HCT116 (cell line): Measurements from ENCODE around the gene DRD4. TPM values are rescaled to one million over a fixed set of nuclear protein-coding genes. Genes with fewer than 3 reads are reported as not detected.
A peak's percentile ranks its signal among the peaks of the same experiment; 100 is the strongest.

ENCODE experiments used
- ATAC-seq: fragments of 200-7000 bp; cut with Tn5 transposase; 2 replicates; pipeline ENCODE4 v1.9.1; 2020; ENCODE audit warnings: mild to moderate bottlenecking, moderate library complexity
- BruUV-seq: library from RNA; stranded (reverse); fragments of 400-500 nt; replicated peaks from 2 replicates; lab custom pipeline; 2021; lab: Mats Ljungman, UMichigan
- CTCF ChIA-PET: fragments of 300-600 bp; sonication (Branson Sonifier 250); formaldehyde crosslinking; loops from one replicate; lab custom pipeline; 2021; ENCODE audit warnings: antibody characterized with exemption; lab: Charles Lee
- POLR2A ChIA-PET: fragments of 300-600, 350-600 bp; sonication (Branson Sonifier 250); formaldehyde crosslinking; loops from one replicate; lab custom pipeline; 2021; ENCODE audit warnings: antibody characterized with exemption; lab: Charles Lee
- RAD21 ChIA-PET, 2 experiments: fragments of 300-600 bp; sonication (Branson Sonifier 250); formaldehyde crosslinking; loops; one replicate each; lab custom pipeline; 2023; ENCODE audit warnings: low total read pairs in 2 of 2; ENCODE audit not compliant: uncharacterized antibody in 2 of 2, unreplicated experiment in 2 of 2, low non-redundant PET in 1 of 2; lab: Charles Lee
- DNase-seq: peaks from one replicate; pipeline ENCODE4 v3.0.0-alpha.2; 2010; ENCODE audit warnings: low read depth, low spot score
- H2AFZ ChIP-seq: fragments of 200-600 bp; shearing (Covaris generic), sonication (generic); 2 replicates; pipeline ENCODE4 v1.6.1; 2017; ENCODE audit warnings: low read depth, mixed run types, mixed read lengths, antibody characterized with exemption, low read length; ENCODE audit not compliant: poor library complexity, severe bottlenecking
- H3K27ac ChIP-seq: 2 replicates; pipeline ENCODE4 v1.5.1; 2012; ENCODE audit warnings: low read depth, low read length
- H3K27me3 ChIP-seq: fragments of 200-600 bp; sonication (generic); 2 replicates; pipeline ENCODE4 v1.6.1; 2016; ENCODE audit warnings: mixed run types, low read length, mixed read lengths; ENCODE audit not compliant: insufficient read depth
- H3K36me3 ChIP-seq, 2 experiments: fragments of 200-500 bp in 1 of 2; fragments of 200-600 bp in 1 of 2; sonication (Bioruptor generic) in 1 of 2; sonication (generic) in 1 of 2; 2 replicates each; pipeline versions ENCODE4 v1.5.1 to v1.6.1; 2014 to 2016; ENCODE audit warnings: low read length in 2 of 2, inconsistent platforms in 1 of 2, mixed read lengths in 1 of 2, mixed run types in 1 of 2; ENCODE audit not compliant: insufficient read depth in 2 of 2, control insufficient read depth in 1 of 2
- H3K4me1 ChIP-seq, 2 experiments: fragments of 200-600 bp in 1 of 2; sonication (generic) in 1 of 2; 2 replicates each; pipeline versions ENCODE4 v1.5.1 to v1.6.1; 2012 to 2017; ENCODE audit warnings: low read length in 2 of 2, inconsistent platforms in 1 of 2, mild to moderate bottlenecking in 1 of 2, mixed read lengths in 1 of 2, mixed run types in 1 of 2, moderate library complexity in 1 of 2; ENCODE audit not compliant: insufficient read depth in 2 of 2, control insufficient read depth in 1 of 2
- H3K4me2 ChIP-seq: fragments of 200-600 bp; sonication (generic); 2 replicates; pipeline ENCODE4 v1.6.1; 2017; ENCODE audit warnings: mixed run types, low read length, mixed read lengths
- H3K4me3 ChIP-seq, 2 experiments: fragments of 200-600 bp in 1 of 2; sonication (generic) in 1 of 2; replicated peaks in 1 of 2; 2 replicates each; pipeline ENCODE4 v1.5.1; 2011 to 2016; ENCODE audit warnings: low read length in 2 of 2, control low read depth in 1 of 2, low read depth in 1 of 2, mild to moderate bottlenecking in 1 of 2, mixed read lengths in 1 of 2, mixed run types in 1 of 2
- H3K79me2 ChIP-seq: fragments of 200-600 bp; sonication (generic); 2 replicates; pipeline ENCODE4 v1.6.1; 2017; ENCODE audit warnings: mild to moderate bottlenecking, mixed run types, low read length, moderate library complexity, mixed read lengths; ENCODE audit not compliant: insufficient read depth
- H3K9ac ChIP-seq: fragments of 200-600 bp; sonication (generic); 2 replicates; pipeline ENCODE4 v1.6.1; 2016; ENCODE audit warnings: low read length, mixed read lengths
- H3K9me2 ChIP-seq: fragments of 200-600 bp; sonication (generic), shearing (Covaris generic); 2 replicates; pipeline ENCODE4 v1.6.1; 2017; ENCODE audit warnings: mixed run types, mild to moderate bottlenecking, moderate library complexity; ENCODE audit not compliant: insufficient read depth
- H3K9me3 ChIP-seq, 2 experiments: fragments of 200-500 bp in 1 of 2; fragments of 200-600 bp in 1 of 2; sonication (Bioruptor generic) in 1 of 2; sonication (generic) in 1 of 2; 2 replicates each; pipeline ENCODE4 v1.6.1; 2014 to 2017; ENCODE audit warnings: low read length in 2 of 2, mixed read lengths in 2 of 2, inconsistent platforms in 1 of 2, low read depth in 1 of 2, mild to moderate bottlenecking in 1 of 2, mixed run types in 1 of 2, moderate library complexity in 1 of 2; ENCODE audit not compliant: control insufficient read depth in 1 of 2, insufficient read depth in 1 of 2
- H4K20me1 ChIP-seq: fragments of 200-600 bp; sonication (generic), shearing (Covaris generic); 2 replicates; pipeline ENCODE4 v1.6.1; 2017; ENCODE audit warnings: mixed run types, mild to moderate bottlenecking, moderate library complexity; ENCODE audit not compliant: insufficient read depth
- CBX3 ChIP-seq: IDR thresholded peaks from 2 replicates; pipeline ENCODE4 v1.6.1; 2012; ENCODE audit warnings: low read depth
- EGR1 ChIP-seq: IDR thresholded peaks from 2 replicates; pipeline ENCODE4 v1.6.1; 2012; ENCODE audit warnings: low read depth
- EZH2phosphoT487 ChIP-seq: fragments of 200-600 bp; IDR thresholded peaks from 2 replicates; pipeline ENCODE4 v1.6.1; 2018; ENCODE audit warnings: antibody characterized with exemption, borderline replicate concordance
- JUND ChIP-seq: IDR thresholded peaks from 2 replicates; pipeline ENCODE4 v1.6.1; 2012
- SIN3A ChIP-seq: IDR thresholded peaks from 2 replicates; pipeline ENCODE4 v1.6.1; 2012; ENCODE audit warnings: low read depth
- SRF ChIP-seq: IDR thresholded peaks from 2 replicates; pipeline ENCODE4 v1.6.1; 2012; ENCODE audit warnings: low read depth
- ZBTB33 ChIP-seq: IDR thresholded peaks from 2 replicates; pipeline ENCODE4 v1.6.1; 2011; ENCODE audit warnings: mild to moderate bottlenecking, low read length, moderate library complexity; ENCODE audit not compliant: insufficient replicate concordance; ENCODE audit errors: extremely low read depth
- intact Hi-C: fragments of 100-400 bp; cut with micrococcal nuclease; formaldehyde crosslinking; loops from 2 replicates; pipeline ENCODE4 v1.10.0; 2022
- total RNA-seq: library from RNA; stranded (reverse); gene quantifications from one replicate; pipeline ENCODE4 v1.2.1, GENCODE V29; 2021; ENCODE audit not compliant: unreplicated experiment
- TF ChIP-seq, protein P1 (sequence below): IDR thresholded peaks from 2 replicates; pipeline ENCODE4 v1.6.1; 2012; ENCODE audit warnings: low read depth

The DRD4 gene
- total RNA-seq, 1 experiment from 2014 or later = 2.4 TPM

GRCh38 chr11:628056-628455 lies 9.0 kb upstream of the DRD4 start:
- ChIA-PET CTCF (no interaction called here), POLR2A (no interaction called here), RAD21 (no interaction called here)
- Histone ChIP-seq H3K4me1 (peaks cover 0 to 28% of the 10 kb centered on the region in 2 experiments; a peak in 2 of 4 replicates), H4K20me1 (no peaks in the 10 kb centered on the region), H3K9me3 (no peaks in the 10 kb centered on the region), H2AFZ (no peak overlapping the region), H3K79me2 (no peaks in the 10 kb centered on the region), H3K36me3 (no peaks in the 10 kb centered on the region), H3K4me2 (peak overlapping the region; percentile 21; the same call in 1 of the 2 replicates), H3K27ac (no peak overlapping the region), H3K9ac (no peak overlapping the region)
- no peak for ATAC-seq
- intact Hi-C loops = no loop called here
- DNase-seq = no peak
- TF ChIP-seq CBX3 (no peak), SIN3A (no peak), EGR1 (no peak), SRF (no peak), EZH2phosphoT487 (no peak), JUND (no peak), ZBTB33 (no peak)
- TF ChIP-seq, protein P1, sequence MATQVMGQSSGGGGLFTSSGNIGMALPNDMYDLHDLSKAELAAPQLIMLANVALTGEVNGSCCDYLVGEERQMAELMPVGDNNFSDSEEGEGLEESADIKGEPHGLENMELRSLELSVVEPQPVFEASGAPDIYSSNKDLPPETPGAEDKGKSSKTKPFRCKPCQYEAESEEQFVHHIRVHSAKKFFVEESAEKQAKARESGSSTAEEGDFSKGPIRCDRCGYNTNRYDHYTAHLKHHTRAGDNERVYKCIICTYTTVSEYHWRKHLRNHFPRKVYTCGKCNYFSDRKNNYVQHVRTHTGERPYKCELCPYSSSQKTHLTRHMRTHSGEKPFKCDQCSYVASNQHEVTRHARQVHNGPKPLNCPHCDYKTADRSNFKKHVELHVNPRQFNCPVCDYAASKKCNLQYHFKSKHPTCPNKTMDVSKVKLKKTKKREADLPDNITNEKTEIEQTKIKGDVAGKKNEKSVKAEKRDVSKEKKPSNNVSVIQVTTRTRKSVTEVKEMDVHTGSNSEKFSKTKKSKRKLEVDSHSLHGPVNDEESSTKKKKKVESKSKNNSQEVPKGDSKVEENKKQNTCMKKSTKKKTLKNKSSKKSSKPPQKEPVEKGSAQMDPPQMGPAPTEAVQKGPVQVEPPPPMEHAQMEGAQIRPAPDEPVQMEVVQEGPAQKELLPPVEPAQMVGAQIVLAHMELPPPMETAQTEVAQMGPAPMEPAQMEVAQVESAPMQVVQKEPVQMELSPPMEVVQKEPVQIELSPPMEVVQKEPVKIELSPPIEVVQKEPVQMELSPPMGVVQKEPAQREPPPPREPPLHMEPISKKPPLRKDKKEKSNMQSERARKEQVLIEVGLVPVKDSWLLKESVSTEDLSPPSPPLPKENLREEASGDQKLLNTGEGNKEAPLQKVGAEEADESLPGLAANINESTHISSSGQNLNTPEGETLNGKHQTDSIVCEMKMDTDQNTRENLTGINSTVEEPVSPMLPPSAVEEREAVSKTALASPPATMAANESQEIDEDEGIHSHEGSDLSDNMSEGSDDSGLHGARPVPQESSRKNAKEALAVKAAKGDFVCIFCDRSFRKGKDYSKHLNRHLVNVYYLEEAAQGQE = no peak
- TF ChIP-seq, all 23 proteins: peak for 0
- H3K27me3 ChIP-seq = no peaks in the 10 kb centered on the region
- H3K4me3 ChIP-seq = no peak overlapping the region
- no TSS peak for BruUV-seq
- no peaks in the 10 kb centered on the region for H3K9me2 ChIP-seq
